Measurements from ENCODE around the gene ARL14EPL.

ARL14EPL gene

GRCh38 chr5:116076496-116076895 is 44.2 kb downstream of the ARL14EPL start:
- Histone ChIP-seq H3K9me2 (replicated peaks; ENCODE audit: control insufficient read depth, low read length) (no peaks in the 10 kb centered on the region), H3K27me3 (ENCODE audit: control insufficient read depth, low read length) (no peaks in the 10 kb centered on the region), H3K9me3 (ENCODE audit: control insufficient read depth, insufficient read depth, low read length) (no peaks in the 10 kb centered on the region), H3K4me1 (ENCODE audit: control insufficient read depth, low read length) (peaks cover 28% of the 10 kb centered on the region), H3K36me3 (ENCODE audit: control insufficient read depth, low read length) (no peaks in the 10 kb centered on the region), H3F3A (ENCODE audit: control insufficient read depth, insufficient read depth) (0 out of 2 replicates have a peak, but pooled peaks cover 6% of the 10 kb centered on the region), H3K79me2 (ENCODE audit: control insufficient read depth, low read length) (no peaks in the 10 kb centered on the region), H3K27ac (ENCODE audit: low read depth, low read length) (peak overlapping the region; percentile 12), H4K20me1 (ENCODE audit: control insufficient read depth, insufficient read depth, low read depth, low read length) (no peaks in the 10 kb centered on the region), H3K4me2 (ENCODE audit: low read length) (peak overlapping the region; percentile 48), H3K4me3 (ENCODE audit: low read length) (peak overlapping the region; percentile 8)
- TF ChIP-seq EZH2phosphoT487 (IDR thresholded peaks at IDR 0.05; ENCODE audit: borderline replicate concordance, low read length), result no peak
- no peak for TF ChIP-seq CTCF (IDR thresholded peaks at IDR 0.05; ENCODE audit: low read depth, low read length, poor library complexity, severe bottlenecking)

- Histone ChIP-seq H3K79me2 (ENCODE audit: control insufficient read depth, low read length) (no peaks in the 10 kb centered on the region), H3K9me2 (replicated peaks; ENCODE audit: control insufficient read depth, low read length) (no peaks in the 10 kb centered on the region), H3K4me2 (ENCODE audit: low read length) (no peak overlapping the region), H3K4me1 (ENCODE audit: control insufficient read depth, low read length) (peaks cover 28% of the 10 kb centered on the region), H3K9me3 (ENCODE audit: control insufficient read depth, insufficient read depth, low read length) (no peaks in the 10 kb centered on the region), H3K36me3 (ENCODE audit: control insufficient read depth, low read length) (no peaks in the 10 kb centered on the region), H4K20me1 (ENCODE audit: control insufficient read depth, insufficient read depth, low read depth, low read length) (no peaks in the 10 kb centered on the region), H3K27me3 (ENCODE audit: control insufficient read depth, low read length) (no peaks in the 10 kb centered on the region), H3F3A (ENCODE audit: control insufficient read depth, insufficient read depth) (0 out of 2 replicates have a peak, but pooled peaks cover 8% of the 10 kb centered on the region), H3K4me3 (ENCODE audit: low read length) (no peak overlapping the region), H3K27ac (ENCODE audit: low read depth, low read length) (no peak overlapping the region)
- TF ChIP-seq EZH2phosphoT487 (IDR thresholded peaks at IDR 0.05; ENCODE audit: borderline replicate concordance, low read length) (no peak), CTCF (IDR thresholded peaks at IDR 0.05; ENCODE audit: low read depth, low read length, poor library complexity, severe bottlenecking) (no peak)
Measured at GRCh38 chr5:116078199-116078598, 45.9 kb downstream of the ARL14EPL start.

- Histone ChIP-seq H3K4me2 (ENCODE audit: low read length) (peak overlapping the region; percentile 89), H3K36me3 (ENCODE audit: control insufficient read depth, low read length) (peaks cover 22% of the 10 kb centered on the region), H3F3A (ENCODE audit: control insufficient read depth, insufficient read depth) (0 out of 2 replicates have a peak, but pooled peaks cover 5% of the 10 kb centered on the region), H3K9me2 (replicated peaks; ENCODE audit: control insufficient read depth, low read length) (no peaks in the 10 kb centered on the region), H3K4me1 (ENCODE audit: control insufficient read depth, low read length) (peaks cover 17% of the 10 kb centered on the region), H3K9me3 (ENCODE audit: control insufficient read depth, insufficient read depth, low read length) (no peaks in the 10 kb centered on the region), H3K4me3 (ENCODE audit: low read length) (peak overlapping the region; percentile 92), H3K27ac (ENCODE audit: low read depth, low read length) (no peak overlapping the region), H4K20me1 (ENCODE audit: control insufficient read depth, insufficient read depth, low read depth, low read length) (no peaks in the 10 kb centered on the region), H3K27me3 (ENCODE audit: control insufficient read depth, low read length) (no peaks in the 10 kb centered on the region), H3K79me2 (ENCODE audit: control insufficient read depth, low read length) (peaks cover 55% of the 10 kb centered on the region)
- TF ChIP-seq CTCF (IDR thresholded peaks at IDR 0.05; ENCODE audit: low read depth, low read length, poor library complexity, severe bottlenecking) (no peak), EZH2phosphoT487 (IDR thresholded peaks at IDR 0.05; ENCODE audit: borderline replicate concordance, low read length) (no peak)
Measured at GRCh38 chr5:116084287-116084691, 52.0 kb downstream of the ARL14EPL start.

All from DOHH2 (cell line).